ENCODE measurements around the gene SH3RF3.

The SH3RF3 gene

DNA sequence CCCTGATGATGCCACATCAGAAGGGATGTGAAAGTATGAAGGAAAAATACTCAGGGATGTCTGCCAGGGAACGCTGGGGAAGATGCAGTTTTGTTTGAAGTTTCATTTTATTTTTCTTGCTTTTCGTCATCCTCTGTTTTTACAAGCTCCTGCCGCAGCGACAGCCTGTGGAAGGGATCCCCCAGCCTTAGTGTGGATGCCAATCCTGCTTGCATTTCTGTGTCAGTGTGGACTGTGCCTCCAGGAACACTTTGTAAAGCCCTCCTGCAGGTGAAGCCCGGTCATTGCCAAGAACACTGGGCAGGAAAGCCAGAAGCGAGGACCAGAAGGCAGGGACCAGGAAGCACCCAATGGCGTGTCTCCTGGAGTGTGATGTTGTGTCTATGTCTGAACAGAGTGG is 250.5 kb downstream of the SH3RF3 start:
- no peak for DNase-seq (ENCODE audit: low spot score)

DNA sequence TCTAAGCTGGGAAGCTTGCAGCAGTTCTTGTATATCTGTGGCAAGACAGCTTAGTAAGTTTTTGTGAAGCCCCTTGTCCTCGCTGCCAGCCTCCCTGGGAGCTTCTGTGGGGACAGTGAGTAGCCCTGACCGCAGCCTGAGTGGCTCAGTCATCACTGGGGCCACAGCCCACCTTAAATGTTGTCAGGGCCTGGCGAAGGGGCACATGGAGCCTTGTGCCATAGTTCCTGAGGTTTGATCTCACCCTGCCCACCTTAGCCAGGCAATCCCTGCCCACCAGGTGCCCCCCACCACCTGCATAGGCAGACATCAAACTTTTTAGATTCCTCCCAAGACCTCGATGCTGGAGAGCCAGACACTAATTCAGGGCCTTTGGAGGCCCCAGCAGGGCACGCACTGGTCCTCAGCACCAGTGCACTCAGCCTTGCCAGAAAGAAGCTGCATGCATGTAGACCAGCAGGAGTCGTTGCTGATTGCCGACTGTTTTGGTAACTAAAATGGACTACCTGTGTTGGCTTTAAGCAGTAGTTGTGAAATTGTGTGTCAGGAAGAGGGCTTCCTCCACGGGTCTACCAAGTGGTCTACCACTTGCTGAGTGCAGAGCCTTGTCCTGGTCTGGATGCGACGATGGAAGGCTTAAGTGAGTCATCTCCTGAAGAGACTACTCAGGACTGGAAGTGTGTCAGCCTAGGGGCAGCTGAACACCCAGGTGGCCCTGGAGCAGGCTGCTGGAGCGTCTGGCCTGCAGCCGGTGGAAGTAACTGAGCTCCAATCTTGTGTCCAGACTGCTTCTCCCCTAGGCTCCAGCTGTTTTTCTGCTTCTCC is 251.7 kb downstream of the SH3RF3 start:
- no peak for DNase-seq (ENCODE audit: low spot score)

DNA sequence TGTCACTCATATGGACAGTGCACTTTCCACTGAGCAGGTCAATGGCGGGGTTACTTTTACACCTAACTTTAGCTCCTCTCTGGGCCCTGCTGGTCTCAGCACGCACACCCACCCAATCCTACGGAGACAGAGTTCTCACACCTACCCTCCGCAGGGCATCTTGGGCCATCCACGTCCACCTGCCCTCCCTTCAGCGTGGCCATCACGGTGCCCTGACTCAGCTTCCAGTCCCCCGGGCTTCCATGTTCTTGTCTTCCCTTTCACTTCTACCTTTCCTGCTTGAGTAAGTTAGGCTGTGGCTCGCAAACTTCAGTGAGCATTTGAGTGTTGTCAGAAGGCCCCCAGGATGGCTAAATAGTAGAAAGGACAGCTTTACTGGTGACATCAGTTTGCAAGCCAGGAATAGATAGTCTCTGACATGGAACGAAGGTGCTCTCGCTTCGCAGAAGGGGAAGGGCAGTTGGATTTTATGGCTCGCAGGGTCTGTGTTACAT is 252.4 kb downstream of the SH3RF3 start:
- DNase-seq (ENCODE audit: low spot score), result no peak

DNA sequence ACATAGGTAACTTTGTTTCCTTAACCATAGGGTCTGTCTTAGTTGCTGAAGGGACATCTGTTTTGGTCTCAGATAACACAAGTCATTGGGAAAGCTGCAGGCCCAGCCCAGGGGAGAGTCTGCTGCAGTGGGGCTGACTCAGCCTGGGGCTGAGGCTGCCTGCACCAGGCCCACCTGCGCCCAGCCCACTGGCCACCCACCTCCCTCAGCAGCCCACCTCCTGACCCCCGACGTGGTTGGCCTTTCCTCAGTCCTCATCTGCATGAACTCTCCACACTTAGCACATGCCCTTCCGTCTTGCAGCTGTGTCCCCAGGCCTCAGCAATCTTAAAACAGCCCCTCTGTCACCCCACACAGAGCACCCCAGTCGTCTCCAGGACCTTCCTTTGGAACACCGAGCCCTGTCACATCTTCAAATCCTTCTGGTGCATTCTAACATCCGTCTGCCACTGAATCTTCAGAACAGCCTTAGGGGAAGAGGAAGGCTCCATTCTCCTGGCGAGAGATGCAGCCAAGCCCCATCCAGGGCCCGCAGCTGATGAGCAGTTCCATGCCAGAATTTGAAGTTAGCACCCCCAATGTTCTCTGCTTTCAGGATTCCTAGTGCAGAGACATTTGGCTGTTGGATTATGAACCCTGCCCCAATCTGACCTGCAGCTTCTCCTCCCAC is 253.4 kb downstream of the SH3RF3 start:
- no peak for DNase-seq (ENCODE audit: low spot score)

DNA sequence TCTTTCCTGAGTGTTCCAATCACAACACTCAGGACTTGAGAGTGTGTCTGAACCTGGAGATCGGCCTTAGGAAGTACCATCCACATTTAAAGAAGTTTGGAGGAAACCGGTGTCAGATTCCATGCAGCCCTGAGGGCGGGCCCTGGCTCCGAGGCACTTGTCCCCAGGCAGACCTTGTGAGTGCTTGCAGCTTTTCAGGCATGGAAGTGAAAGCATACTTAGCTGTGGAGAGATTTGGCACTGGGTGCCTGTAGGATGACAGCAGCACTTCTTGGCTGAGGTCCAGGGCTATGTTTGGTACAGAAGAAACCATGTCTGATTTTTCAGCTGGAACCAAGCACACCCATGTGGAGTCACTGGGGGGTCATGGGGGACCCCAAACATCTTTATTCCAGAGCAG is 253.9 kb downstream of the SH3RF3 start:
- no peak for DNase-seq (ENCODE audit: low spot score)

DNA sequence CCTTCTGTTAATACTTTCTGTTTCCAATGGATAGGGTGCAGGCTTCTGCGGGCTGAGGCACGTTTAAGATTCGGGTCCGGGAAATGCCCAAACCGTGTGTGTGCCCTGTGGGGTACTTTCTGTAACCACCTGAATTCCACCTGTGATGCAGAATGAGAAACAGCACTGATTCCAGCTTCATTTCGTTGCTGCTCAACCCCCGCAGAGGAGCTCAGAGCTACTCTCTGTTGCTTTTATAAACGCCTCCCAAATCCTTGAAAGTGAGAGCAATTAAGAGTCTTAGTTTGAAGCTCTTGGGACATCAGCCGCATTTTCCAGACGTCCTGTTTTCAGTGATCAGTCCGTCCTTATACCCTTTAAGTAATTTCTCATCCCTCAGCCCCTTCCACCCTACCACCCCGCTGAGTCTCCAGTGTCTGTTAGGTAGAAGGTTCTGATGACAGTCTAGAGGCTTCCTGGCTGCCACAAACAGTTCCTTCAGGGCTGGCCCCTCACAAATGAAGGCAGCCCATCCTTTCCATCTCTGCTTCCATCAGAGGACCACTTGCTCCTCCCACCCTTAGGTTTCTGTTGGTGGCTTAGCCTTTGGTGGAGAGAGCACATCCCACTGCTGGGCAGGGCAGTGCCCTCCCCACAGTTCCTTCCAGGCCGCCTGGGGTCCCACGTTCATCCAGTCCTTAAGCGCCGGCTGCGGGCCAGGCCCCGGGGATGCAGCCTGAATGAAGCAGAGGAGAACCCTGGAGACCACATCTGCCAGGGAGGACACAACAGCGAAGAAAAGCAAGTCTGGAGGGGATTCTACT is 254.7 kb downstream of the SH3RF3 start:
- no peak for DNase-seq (ENCODE audit: low spot score)

DNA sequence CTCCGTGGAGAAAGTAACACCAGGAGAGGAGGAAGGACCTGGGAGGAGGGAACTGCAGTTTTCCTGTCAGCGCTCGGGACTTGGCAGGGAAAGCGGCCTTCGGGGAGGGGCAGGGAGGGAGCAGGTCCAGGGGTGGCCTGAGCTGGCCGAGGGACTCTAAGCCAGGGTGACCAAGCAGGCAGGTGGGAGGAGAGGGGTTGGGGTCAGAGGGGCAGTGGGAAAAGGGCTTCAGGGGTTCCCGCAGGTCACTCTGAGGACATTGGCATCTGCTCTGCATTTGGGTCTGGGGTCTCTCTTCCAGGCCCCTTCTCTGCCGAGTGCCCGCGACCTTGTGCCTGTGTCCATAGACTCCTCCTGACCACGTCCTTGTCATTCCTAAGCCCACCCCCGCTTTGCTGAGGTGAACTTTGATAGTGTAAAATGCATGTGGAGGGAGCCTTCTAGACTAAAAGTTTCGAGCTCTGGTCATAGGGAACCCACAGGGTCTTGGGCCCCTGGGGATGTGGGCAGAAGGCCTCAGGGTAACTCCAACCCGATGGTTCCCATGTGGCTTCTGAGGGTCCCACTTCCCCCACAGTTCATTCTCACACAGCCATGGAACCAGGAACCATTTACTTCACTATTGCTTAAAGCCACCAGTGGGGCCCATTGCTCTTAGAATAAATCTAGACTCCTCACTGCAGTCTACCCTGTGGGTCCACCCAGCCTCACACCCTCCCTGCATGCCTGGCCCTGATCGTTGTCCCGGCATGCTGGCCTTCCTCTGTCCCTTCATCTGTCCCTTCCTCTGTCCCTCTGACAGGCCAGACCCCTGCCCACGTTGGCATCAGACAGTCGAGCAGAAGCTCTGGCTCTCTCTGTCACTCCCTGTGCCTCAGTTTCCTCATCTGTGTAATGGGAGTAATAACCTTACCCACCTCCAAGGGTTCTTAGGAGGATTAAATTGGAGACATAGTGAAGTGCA is 255.6 kb downstream of the SH3RF3 start:
- DNase-seq (ENCODE audit: low spot score), result no peak

DNA sequence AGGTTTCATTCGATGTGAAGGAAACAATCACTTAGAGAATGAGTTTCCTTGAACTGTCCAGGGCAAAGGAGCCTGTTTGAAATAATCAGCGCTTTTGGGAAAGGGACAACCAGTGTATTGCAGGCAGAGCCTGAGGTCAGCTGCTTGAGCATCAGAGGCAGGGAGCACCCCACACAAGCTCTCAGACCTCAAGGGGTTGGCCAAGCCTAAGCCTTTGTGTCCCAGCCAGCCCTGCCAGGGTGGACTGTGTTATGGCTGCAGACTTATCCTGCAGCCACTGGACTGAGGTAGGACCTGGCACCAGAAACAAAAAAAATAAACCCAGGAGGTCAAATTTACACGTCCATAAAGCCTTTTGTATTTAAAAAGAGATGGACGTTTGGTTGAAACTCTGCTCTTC is 256.5 kb downstream of the SH3RF3 start:
- no peak for DNase-seq (ENCODE audit: low spot score)

DNA sequence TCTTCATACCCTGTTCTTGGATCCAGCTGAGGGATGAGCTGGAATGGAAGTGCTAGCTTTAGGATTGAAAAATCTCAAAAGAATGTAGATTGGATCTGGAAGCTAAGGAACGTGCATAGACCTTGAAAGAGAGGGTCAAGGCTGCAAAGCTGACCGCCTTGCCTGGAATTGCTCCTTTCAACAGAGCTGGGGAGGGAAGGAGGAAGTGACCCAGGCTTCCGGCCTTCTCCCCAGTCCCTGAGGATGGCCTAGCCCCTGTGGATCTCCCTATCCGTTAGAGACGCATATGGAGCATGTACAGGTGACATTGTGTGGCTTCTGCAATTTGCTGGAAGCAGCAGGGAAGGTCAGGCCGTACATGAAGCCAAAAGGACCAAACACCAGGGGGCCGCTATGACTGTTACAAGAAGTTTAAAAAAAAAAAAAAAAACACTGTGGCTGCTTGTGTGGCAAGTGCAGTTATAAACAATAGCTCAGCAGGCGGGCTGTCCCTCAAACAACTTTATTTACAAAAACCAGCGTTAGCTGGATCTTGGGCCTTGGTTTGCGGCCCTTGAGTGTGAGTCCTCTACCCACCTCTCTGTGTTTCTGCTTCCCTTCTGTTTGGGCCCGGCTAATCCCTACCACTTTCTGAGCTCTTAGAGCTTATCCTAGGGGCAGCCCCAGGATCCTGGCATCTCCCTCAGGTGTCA is 257.1 kb downstream of the SH3RF3 start:
- DNase-seq (ENCODE audit: low spot score), result no peak

DNA sequence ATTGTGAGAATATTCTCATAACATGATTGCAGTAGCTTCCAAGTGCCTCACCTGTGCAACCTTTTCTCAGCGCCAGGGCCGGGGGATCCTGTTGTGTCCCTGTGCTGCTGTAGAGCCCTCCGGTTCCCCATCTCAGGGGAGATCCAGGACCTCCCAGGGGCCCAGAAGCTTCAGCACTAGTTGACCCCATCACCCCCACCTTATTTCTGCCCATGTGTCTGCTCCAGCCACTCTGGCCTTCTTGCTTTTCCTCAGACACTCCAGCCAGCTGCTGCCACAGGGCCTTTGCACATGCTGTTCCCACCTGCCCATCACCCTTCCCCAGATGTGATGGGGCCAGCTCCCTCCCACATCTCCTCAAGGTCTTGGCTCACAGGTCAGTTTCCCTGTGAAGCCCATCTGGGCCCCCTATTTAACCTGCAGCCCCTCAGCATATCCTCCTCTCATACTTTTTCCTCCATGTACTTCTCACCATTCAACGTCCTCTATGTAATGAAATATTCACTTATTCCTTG is 258.3 kb downstream of the SH3RF3 start:
- no peak for DNase-seq (ENCODE audit: low spot score)

DNA sequence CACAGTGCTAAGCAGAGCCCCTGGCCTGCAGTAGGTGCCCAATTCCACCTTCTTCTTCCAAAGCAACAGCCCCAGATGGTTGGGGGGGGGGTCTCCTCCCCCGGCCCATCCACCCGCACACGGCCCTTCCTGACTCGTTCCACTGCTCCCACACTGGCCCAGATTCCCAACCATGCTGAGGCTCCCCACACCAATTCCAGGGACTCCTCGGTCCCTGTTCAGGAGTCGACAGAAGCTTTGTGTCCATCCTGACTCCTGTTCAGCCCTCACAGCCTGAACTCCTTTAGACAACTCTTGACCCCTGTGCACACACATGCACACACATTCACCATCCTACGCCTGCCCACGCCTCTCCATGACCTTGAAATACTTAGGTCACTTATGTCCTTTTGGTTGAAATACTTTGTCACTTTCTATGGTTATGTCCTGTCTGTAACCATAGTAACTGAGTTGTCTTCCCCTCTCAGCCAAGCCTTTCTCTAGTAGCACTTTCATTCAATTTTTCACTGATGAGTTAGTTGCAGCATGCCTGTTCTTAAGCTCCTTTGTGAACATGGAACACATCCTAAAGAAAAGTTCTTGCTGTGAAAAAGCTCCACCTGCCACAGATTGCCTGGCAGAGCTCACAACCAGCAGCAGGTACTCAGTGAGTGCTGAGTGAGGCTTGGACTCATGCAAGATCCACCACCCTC is 258.9 kb downstream of the SH3RF3 start:
- no peak for DNase-seq (ENCODE audit: low spot score)

DNA sequence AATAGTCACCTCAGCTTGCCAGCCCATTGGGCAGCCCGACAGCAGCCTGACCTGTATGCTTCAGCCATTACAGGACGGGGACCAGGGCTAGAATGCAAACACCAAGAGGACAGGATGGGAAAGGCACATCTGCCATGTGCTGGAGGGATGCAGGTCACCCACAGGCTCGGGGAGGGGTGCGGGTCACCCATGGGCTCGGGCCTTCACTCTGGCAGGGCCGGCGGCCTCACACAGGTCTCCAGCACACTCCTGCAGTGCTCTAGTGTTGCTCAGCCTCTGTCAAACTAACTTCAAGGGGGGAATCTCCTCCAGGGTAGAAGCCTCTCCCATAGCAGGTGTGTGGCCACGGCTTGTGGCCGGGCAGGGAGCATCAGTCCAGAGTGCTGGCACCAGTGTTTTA is 262.2 kb downstream of the SH3RF3 start:
- no peak for DNase-seq (ENCODE audit: low spot score)

DNA sequence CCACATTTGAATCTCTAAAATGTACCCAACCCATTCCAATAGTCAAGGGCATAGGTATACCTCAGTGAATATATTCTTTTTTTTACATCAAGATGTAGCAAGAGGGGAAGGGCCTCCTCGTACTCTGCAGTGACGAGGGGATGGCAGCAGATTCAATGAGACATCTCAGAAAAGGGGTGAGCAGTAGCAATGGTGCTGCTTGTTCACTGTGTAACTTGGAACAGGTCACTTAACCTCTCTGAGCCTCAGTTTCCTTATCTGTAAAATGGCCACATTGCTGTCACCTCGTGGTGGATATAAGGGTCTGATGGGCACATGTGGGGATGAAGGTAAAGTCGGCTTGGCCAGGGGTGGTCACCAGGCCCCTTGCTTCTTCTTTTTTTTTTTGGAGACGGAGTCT is 263.1 kb downstream of the SH3RF3 start:
- DNase-seq (ENCODE audit: low spot score), result no peak

DNA sequence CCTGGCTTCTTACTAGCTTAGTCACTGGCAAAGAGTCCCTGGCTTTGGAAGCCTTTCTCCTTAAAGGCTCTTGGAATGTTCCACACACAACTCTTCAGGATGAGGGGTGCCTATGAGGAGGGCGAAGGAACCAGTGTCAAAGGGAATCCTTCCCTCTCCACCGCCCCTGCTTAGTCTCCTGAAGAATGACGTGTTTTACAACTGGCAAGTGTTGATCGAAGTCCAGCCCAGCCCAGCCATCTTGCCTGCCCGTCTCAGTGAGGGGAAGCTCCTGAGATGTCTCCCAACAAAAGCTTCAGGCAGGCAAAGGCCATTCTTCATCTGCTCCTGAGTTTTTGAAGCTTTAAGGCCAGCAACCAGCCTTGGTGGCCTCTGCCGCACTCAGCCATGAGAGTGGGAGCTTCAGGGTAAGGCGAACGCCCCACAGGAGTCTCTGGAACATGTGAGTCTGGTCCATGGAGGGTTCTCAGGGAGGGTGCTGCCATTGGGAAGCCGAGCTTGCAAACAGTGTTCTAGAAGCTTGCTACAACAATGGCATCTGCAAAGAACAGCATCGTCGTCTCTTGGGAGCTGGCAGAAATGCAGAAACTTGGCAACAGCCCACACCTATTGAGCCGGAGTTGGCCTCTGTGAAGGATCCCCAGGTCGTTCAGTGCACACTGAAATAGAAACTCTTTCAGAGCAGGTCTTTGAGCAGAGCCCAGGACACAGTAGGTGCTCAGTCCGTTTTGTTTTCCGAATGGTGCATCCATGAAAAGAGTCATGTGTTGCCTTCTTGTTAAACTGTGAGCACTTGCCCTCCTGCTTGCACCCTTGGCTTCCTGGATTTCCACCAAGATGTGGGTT is 264.0 kb downstream of the SH3RF3 start:
- no peak for DNase-seq (ENCODE audit: low spot score)

DNA sequence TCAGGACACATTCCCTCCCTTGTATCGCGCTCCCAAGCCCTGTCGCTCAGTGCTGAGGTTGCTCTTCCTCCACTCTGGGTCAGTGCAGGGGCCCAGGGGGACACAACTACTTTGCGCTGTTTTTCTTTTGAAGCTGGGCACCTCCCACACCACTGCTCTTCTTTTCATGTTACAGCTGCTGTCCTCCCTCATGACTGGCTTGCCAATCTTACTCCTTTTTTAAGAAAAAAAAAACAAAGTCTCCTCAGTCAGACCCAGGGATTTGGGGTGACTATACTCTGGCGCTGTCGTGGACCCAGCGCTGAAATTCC is 264.6 kb downstream of the SH3RF3 start:
- no peak for DNase-seq (ENCODE audit: low spot score)

DNA sequence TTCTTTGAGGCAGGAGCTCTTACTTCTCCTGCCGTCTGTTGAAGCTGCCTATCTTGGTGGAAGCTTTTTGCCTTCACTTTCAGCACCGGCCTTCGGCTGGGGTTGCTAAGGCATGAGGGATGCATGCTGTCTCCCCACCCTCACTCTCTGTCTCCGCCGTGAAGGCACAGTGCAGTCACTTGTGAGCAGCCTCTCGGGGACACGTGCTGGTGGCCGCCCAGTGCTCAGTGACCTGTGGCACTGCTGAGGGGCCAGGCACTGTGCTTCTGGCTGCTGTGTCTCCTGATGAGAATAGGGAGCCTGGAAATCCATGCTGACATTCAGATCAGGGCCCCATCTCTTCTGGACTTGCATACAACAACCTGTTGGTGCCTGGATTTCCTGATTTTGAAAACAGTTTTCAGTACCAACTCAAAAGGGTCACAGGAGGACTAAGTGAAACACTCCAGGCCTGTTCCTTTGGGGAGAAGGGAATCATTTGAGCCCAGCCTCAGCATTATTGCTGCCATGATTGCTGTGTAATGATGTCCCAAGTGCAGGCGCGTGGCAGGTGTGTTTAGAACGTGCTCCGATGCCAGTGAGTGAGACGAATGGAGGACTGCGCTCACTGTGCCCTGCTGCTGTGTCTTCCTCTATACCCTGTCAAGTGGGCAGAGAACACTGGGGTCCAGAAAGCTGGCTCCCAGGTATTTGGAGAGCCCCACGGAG is 266.6 kb downstream of the SH3RF3 start:
- no peak for DNase-seq (ENCODE audit: low spot score)

DNA sequence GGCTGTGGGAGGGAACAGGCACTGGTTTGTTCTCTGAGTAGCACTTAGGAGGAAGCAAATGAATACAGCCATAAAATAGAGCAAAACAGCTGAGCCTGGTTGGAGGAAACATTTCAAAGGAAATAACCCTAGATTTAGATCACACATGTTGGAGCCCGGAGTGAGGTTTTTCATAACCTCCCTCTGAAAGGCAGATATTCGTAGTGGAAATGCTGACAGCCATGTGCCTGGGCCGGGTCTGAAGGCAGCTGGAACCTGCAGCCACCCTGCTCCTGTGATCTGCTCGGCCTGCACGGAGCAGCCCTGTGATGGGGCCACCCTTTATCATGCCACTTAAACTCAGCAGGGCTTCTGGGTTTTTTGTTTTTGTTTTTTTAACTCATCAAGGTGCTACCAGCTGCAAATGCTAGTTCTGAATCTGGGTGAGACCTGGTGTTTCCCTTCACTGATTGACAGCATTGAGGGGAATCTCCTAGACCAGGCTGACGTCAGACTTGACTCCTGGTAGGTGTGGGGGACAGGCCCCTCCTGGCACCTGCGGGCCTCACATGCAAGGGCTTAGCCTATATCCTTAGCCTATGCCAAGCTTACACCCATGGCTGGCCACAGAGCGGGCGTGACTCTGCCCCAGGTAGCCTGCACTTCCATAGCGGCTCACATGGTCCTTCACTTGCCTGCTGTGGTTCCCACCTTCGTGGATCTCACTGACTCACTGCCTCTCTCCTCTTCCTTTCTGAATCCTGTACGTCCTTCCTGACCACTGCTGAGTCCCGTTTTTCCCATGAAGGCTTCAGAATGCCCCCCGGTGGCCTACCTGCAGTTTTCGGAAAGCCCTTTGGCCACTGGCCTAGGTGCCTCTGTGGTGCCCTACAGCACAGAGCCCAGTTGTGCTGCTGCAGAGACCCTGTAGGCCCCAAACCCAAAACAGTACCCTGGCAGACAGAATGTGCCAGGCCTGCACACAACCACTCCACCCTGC is 267.5 kb downstream of the SH3RF3 start:
- peak; percentile 68 for DNase-seq (ENCODE audit: low spot score)
